ENCODE measurements around the gene PCDHB10.
"Not testable (repeated sequence)": the region's sequence is repeated elsewhere in the genome, so short reads cannot be mapped to it uniquely, and the experiment has no call there.

PCDHB10 gene

GRCh38 chr5:141192110-141192725 lies at the start of gene PCDHB10:
TSS of gene PCDHB10 (plus strand) at chr5:141192353. CDS start at chr5:141192553, 200 bp downstream.
- FAIRE-seq, result no peak

GRCh38 chr5:141149812-141150211 lies 42.3 kb upstream of the PCDHB10 start, which contains the start of gene PCDHB6:
TSS of gene PCDHB6 (plus strand) at chr5:141150057. CDS start at chr5:141150258, 201 bp downstream.
- no peak for DNase-seq (ENCODE audit: extremely low spot score, insufficient read length, low read depth)
- no peak for FAIRE-seq

More at GRCh38 chr5:141192110-141192725, at the start of gene PCDHB10:
- no peak for DNase-seq (ENCODE audit: extremely low spot score, insufficient read length, low read depth)

- DNase-seq (ENCODE audit: extremely low spot score, insufficient read length, low read depth) (no peak), FAIRE-seq (no peak)
These were observed 41.7 kb upstream of the PCDHB10 start for GRCh38 chr5:141150224-141150992.

- DNase-seq (ENCODE audit: extremely low spot score, insufficient read length, low read depth), result no peak
- no peak for FAIRE-seq
These were observed 41.2 kb upstream of the PCDHB10 start for GRCh38 chr5:141150993-141151325.

DNA sequence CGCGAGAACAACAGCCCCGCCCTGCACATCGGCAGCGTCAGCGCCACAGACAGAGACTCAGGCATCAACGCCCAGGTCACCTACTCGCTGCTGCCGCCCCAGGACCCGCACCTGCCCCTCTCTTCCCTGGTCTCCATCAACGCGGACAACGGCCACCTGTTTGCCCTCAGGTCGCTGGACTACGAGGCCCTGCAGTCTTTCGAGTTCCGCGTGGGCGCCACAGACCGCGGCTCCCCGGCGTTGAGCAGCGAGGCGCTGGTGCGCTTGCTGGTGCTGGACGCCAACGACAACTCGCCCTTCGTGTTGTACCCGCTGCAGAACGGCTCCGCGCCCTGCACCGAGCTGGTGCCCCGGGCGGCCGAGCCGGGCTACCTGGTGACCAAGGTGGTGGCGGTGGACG lies 40.5 kb upstream of the PCDHB10 start:
- not testable (repeated sequence) for FAIRE-seq; DNase-seq (ENCODE audit: extremely low spot score, insufficient read length, low read depth)

DNA sequence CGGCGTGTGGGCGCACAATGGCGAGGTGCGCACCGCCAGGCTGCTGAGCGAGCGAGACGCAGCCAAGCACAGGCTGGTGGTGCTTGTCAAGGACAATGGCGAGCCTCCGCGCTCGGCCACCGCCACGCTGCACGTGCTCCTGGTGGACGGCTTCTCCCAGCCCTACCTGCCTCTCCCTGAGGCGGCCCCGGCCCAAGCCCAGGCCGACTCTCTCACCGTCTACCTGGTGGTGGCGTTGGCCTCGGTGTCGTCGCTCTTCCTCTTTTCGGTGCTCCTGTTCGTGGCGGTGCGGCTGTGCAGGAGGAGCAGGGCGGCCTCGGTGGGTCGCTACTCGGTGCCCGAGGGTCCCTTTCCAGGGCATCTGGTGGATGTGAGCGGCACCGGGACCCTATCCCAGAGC lies 40.1 kb upstream of the PCDHB10 start:
- DNase-seq (ENCODE audit: extremely low spot score, insufficient read length, low read depth); FAIRE-seq: not testable (repeated sequence)

DNA sequence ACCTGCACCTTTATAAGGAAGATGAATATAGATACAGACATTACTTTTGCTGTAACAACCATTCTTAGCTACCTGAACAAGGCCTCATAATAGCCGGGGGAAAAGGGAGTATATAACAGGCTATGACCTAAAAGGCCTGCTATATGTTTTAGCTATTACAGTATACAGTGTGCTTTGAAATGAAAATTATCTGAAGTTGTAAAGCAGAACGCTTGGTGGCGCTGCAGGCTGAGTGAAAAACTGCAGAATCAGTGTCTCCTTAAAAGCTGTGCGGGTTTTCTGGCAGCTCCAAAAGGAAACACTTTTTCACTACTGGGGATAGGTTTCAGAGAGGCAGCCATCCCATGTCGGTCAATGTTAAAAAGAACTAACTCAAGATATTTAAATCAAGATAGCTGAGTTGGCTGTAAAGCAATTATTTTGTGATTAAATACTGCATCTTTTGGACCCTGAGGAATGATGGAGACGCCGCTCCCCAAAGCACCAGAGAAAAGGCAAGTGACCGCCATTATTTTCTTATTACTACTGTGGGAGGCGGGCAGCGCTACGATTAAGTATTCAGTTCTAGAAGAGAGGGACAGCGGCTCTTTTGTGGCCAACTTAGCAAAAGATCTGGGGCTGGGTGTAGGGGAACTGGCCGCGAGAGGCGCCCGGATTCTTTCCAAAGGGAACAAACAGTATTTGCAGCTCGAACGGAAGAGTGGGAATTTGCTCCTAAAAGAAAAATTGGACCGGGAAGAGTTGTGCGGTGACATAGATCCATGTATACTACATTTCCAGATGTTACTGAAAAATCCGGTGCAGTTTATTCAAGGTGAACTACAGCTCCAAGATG lies 36.4 kb upstream of the PCDHB10 start:
- no peak for DNase-seq (ENCODE audit: extremely low spot score, insufficient read length, low read depth)

GRCh38 chr5:141157356-141157755 lies 34.8 kb upstream of the PCDHB10 start:
- not testable (repeated sequence) for DNase-seq (ENCODE audit: extremely low spot score, insufficient read length, low read depth); FAIRE-seq

More for the DNA sequence above, 36.4 kb upstream of the PCDHB10 start:
- no peak for FAIRE-seq

DNA sequence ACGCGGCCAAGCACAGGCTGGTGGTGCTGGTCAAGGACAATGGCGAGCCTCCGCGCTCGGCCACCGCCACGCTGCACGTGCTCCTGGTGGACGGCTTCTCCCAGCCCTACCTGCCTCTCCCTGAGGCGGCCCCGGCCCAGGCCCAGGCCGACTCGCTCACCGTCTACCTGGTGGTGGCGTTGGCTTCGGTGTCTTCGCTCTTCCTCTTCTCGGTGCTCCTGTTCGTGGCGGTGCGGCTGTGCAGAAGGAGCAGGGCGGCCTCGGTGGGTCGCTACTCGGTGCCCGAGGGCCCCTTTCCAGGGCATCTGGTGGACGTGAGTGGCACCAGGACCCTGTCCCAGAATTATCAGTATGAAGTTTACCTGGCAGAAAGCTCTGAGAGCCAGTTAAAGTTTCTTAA lies 34.3 kb upstream of the PCDHB10 start:
- FAIRE-seq; DNase-seq (ENCODE audit: extremely low spot score, insufficient read length, low read depth): not testable (repeated sequence)

- no peak for FAIRE-seq
- DNase-seq (ENCODE audit: extremely low spot score, insufficient read length, low read depth), result no peak
These were observed 19.6 kb upstream of the PCDHB10 start, which contains the start of gene PCDHB7 for GRCh38 chr5:141172381-141173204. TSS of gene PCDHB7 (plus strand) at chr5:141172644. CDS start at chr5:141172836, 192 bp downstream.

DNA sequence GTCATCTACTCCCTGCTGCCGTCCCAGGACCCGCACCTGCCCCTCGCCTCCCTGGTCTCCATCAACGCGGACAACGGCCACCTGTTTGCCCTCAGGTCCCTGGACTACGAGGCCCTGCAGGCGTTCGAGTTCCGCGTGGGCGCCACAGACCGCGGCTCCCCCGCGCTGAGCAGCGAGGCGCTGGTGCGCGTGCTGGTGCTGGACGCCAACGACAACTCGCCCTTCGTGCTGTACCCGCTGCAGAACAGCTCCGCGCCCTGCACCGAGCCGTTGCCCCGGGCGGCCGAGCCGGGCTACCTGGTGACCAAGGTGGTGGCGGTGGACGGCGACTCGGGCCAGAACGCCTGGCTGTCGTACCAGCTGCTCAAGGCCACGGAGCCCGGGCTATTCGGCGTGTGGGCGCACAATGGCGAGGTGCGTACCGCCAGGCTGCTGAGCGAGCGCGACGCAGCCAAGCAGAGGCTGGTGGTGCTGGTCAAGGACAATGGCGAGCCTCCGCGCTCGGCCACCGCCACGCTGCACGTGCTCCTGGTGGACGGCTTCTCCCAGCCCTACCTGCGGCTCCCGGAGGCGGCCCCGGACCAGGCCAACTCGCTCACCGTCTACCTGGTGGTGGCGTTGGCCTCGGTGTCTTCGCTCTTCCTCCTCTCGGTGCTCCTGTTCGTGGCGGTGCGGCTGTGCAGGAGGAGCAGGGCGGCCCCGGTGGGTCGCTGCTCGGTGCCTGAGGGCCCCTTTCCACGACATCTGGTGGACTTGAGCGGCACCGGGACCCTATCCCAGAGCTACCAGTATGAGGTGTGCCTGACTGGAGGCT lies 17.7 kb upstream of the PCDHB10 start:
- not testable (repeated sequence) for FAIRE-seq; DNase-seq (ENCODE audit: extremely low spot score, insufficient read length, low read depth)

GRCh38 chr5:141175933-141176332 lies 16.2 kb upstream of the PCDHB10 start:
- FAIRE-seq (no peak), DNase-seq (ENCODE audit: extremely low spot score, insufficient read length, low read depth) (no peak)

- DNase-seq (ENCODE audit: extremely low spot score, insufficient read length, low read depth); FAIRE-seq: not testable (repeated sequence)
These were observed 14.5 kb upstream of the PCDHB10 start, which contains the start of gene PCDHB8 for GRCh38 chr5:141177577-141178191. TSS of gene PCDHB8 (plus strand) at chr5:141177790. CDS start at chr5:141178035, 245 bp downstream.

- not testable (repeated sequence) for DNase-seq (ENCODE audit: extremely low spot score, insufficient read length, low read depth); FAIRE-seq
These were observed 12.8 kb upstream of the PCDHB10 start for GRCh38 chr5:141179371-141179770.

DNA sequence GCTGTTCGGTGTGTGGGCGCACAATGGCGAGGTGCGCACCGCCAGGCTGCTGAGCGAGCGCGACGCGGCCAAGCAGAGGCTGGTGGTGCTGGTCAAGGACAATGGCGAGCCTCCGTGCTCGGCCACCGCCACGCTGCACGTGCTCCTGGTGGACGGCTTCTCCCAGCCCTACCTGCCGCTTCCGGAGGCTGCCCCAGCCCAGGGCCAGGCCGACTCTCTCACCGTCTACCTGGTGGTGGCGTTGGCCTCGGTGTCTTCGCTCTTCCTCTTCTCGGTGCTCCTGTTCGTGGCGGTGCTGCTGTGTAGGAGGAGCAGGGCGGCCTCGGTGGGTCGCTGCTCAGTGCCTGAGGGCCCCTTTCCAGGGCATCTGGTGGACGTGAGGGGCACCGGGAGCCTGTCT lies 12.3 kb upstream of the PCDHB10 start:
- DNase-seq (ENCODE audit: extremely low spot score, insufficient read length, low read depth); FAIRE-seq: not testable (repeated sequence)

DNA sequence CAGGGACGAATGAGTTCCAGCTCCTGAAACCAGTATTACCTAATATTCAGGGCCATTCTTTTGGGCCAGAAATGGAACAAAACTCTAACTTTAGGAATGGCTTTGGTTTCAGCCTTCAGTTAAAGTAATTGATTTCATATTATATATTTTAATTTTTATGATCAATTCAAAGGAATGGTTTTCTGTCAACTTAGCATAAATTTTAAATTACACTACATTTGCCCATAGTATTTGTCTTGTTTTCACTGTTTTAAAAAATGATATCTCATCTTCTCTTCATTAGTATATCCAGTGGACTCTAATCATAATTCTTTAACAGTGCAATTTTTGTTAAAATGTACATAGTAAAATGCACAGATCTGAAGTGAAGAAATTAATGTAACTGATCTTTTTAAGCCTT lies 11.8 kb upstream of the PCDHB10 start:
- DNase-seq (ENCODE audit: extremely low spot score, insufficient read length, low read depth) (no peak), FAIRE-seq (no peak)

DNA sequence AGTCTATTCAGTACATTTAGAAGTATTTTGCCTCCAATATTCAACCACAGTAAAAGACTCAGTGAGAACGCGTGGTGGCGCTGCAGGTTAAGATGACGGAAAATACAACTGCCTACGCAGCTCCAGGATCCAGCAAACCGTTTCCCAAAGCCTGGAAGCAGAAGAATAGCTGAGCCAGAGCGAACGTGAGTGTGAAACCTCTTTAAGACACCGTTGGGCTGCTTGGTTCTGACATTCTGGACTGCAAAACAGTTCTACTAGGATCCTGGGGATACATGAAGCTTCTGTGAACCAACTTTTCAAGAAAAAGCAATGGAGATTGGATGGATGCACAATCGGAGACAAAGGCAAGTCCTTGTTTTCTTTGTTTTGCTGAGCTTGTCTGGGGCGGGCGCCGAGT lies 9.9 kb upstream of the PCDHB10 start, which contains the start of gene PCDHB16:
Gene PCDHB16, plus strand, starts transcription at position 140 of the 400 bp plus-strand sequence. Its CDS starts 173 bp downstream, at position 313.
- FAIRE-seq (no peak), DNase-seq (ENCODE audit: extremely low spot score, insufficient read length, low read depth) (no peak)
